ENCODE results near the gene CHD6. TPM values are rescaled to one million over a fixed set of nuclear protein-coding genes. Genes with fewer than 3 reads are reported as not detected.

The CHD6 gene
- total RNA-seq, 1 experiment from 2014 or later: 46.7 TPM

- CTCF ChIA-PET: no interaction called here
- peaks cover 23% of the 10 kb centered on the region for H3K27me3 ChIP-seq (replicated peaks; ENCODE audit: insufficient read depth, low read depth, low read length, poor library complexity)
- no TSS peak for BruUV-seq (replicated peaks)
- peak; percentile 25 for DNase-seq (ENCODE audit: low spot score)
- TF ChIP-seq EZH2 (IDR thresholded peaks at IDR 0.05; ENCODE audit: borderline replicate concordance, low read depth, low read length, poor library complexity, severe bottlenecking) (no peak), CTCF (conservative IDR thresholded peaks at IDR 0.05; ENCODE audit: low read depth, low read length) (no peak)
- POLR2A ChIA-PET (ENCODE audit: low non-redundant PET): no interaction called here
- H3K9me3 ChIP-seq (ENCODE audit: low read depth, low read length, poor library complexity, severe bottlenecking): no peaks in the 10 kb centered on the region
- no peak within 1 kb of the TSS for H3K27ac ChIP-seq (ENCODE audit: low read depth, low read length, poor library complexity, severe bottlenecking)
- intact Hi-C loops (cut with micrococcal nuclease; ENCODE audit: unreplicated experiment): no loop called here
- H3K4me1 ChIP-seq (ENCODE audit: insufficient read depth, low read length, poor library complexity, severe bottlenecking): no peaks in the 10 kb centered on the region
- H3K36me3 ChIP-seq (ENCODE audit: insufficient read depth, low read length, poor library complexity, severe bottlenecking): no peaks in the 10 kb centered on the region
- peak within 1 kb of the TSS; percentile 41 for H3K4me3 ChIP-seq (ENCODE audit: low read depth, low read length, poor library complexity, severe bottlenecking)
Observed at GRCh38 chr20:41366546-41367392, 251.4 kb downstream of the CHD6 start, which contains the start of gene EMILIN3. TSS of gene EMILIN3 (minus strand) at chr20:41366818. CDS start at chr20:41366634, 184 bp downstream.

GRCh38 chr20:41365777-41366545 lies 252.2 kb downstream of the CHD6 start:
- H3K9me3 ChIP-seq (ENCODE audit: low read depth, low read length, poor library complexity, severe bottlenecking): no peaks in the 10 kb centered on the region
- H3K4me3 ChIP-seq (ENCODE audit: low read depth, low read length, poor library complexity, severe bottlenecking): peak overlapping the region; percentile 41
- BruUV-seq (replicated peaks): no TSS peak
- no peak for DNase-seq (ENCODE audit: low spot score)
- H3K27me3 ChIP-seq (replicated peaks; ENCODE audit: insufficient read depth, low read depth, low read length, poor library complexity): peaks cover 23% of the 10 kb centered on the region
- H3K36me3 ChIP-seq (ENCODE audit: insufficient read depth, low read length, poor library complexity, severe bottlenecking): no peaks in the 10 kb centered on the region
- TF ChIP-seq EZH2 (IDR thresholded peaks at IDR 0.05; ENCODE audit: borderline replicate concordance, low read depth, low read length, poor library complexity, severe bottlenecking) (peak; percentile 31), CTCF (conservative IDR thresholded peaks at IDR 0.05; ENCODE audit: low read depth, low read length) (no peak)
- intact Hi-C loops (cut with micrococcal nuclease; ENCODE audit: unreplicated experiment): no loop called here
- H3K27ac ChIP-seq (ENCODE audit: low read depth, low read length, poor library complexity, severe bottlenecking): no peak overlapping the region
- ChIA-PET POLR2A (ENCODE audit: low non-redundant PET) (no interaction called here), CTCF (no interaction called here)
- no peaks in the 10 kb centered on the region for H3K4me1 ChIP-seq (ENCODE audit: insufficient read depth, low read length, poor library complexity, severe bottlenecking)

- Histone ChIP-seq H3K4me3 (ENCODE audit: low read depth, low read length, poor library complexity, severe bottlenecking) (peak overlapping the region; percentile 41), H3K4me1 (ENCODE audit: insufficient read depth, low read length, poor library complexity, severe bottlenecking) (no peaks in the 10 kb centered on the region), H3K36me3 (ENCODE audit: insufficient read depth, low read length, poor library complexity, severe bottlenecking) (no peaks in the 10 kb centered on the region), H3K27ac (ENCODE audit: low read depth, low read length, poor library complexity, severe bottlenecking) (no peak overlapping the region), H3K9me3 (ENCODE audit: low read depth, low read length, poor library complexity, severe bottlenecking) (no peaks in the 10 kb centered on the region), H3K27me3 (replicated peaks; ENCODE audit: insufficient read depth, low read depth, low read length, poor library complexity) (peaks cover 23% of the 10 kb centered on the region)
- no peak for DNase-seq (ENCODE audit: low spot score)
- TF ChIP-seq EZH2 (IDR thresholded peaks at IDR 0.05; ENCODE audit: borderline replicate concordance, low read depth, low read length, poor library complexity, severe bottlenecking): no peak
- no peak for TF ChIP-seq CTCF (conservative IDR thresholded peaks at IDR 0.05; ENCODE audit: low read depth, low read length)
- POLR2A ChIA-PET (ENCODE audit: low non-redundant PET): no interaction called here
- BruUV-seq (replicated peaks): no TSS peak
- intact Hi-C loops (cut with micrococcal nuclease; ENCODE audit: unreplicated experiment): no loop called here
- CTCF ChIA-PET: no interaction called here
Observed at GRCh38 chr20:41364967-41365765, 253.0 kb downstream of the CHD6 start.

Data from A673 (cell line).